Muscle of back (tissue), 11 donors: ENCODE data around the gene YY1. TPM values are rescaled to one million over a fixed set of nuclear protein-coding genes. Genes with fewer than 3 reads are reported as not detected.

Source experiments
- DNase-seq, 3 donors: peaks; one replicate each; pipeline versions ENCODE4 v3.0.0 to v3.0.0-alpha.2; 2013
- polyA plus RNA-seq, 10 donors: library from polyadenylated mRNA; unstranded; fragments of 120-200 nt; gene quantifications; one replicate each; pipeline ENCODE4 v1.2.1, GENCODE V29; 2013; ENCODE audit not compliant: insufficient read length in 10 of 10

The YY1 gene
- polyA plus RNA-seq, 10 donors, result 62.4 to 90.3 (median 75.2) TPM

DNA sequence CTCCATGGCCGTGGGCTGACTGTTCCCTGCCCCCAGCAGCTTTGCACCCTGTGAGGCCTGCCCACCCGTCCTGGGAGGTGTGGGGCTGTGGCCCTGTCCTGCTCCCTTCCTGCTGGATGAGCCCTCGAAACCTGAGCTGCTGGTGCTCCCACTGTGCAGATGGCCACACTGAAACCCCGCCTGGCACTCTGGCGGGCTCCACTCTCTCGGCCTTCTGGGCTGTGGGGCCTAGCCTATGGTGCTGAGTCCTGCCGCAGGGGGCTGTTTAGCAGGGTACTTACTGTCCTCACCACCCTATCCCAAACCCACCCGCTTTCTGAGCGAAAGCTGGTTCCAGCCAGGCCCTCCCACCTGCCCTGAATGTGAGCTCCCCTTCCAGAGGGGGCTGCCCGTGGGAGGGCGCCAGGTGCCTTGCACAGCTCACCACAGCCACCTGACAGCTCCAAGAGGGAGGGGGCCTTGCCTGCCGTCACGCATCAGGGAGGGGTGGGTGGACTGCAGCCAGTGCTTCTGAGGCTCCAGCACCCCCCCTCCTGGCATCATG, 91.5 kb downstream of the YY1 start:
- DNase-seq, result no peak

DNA sequence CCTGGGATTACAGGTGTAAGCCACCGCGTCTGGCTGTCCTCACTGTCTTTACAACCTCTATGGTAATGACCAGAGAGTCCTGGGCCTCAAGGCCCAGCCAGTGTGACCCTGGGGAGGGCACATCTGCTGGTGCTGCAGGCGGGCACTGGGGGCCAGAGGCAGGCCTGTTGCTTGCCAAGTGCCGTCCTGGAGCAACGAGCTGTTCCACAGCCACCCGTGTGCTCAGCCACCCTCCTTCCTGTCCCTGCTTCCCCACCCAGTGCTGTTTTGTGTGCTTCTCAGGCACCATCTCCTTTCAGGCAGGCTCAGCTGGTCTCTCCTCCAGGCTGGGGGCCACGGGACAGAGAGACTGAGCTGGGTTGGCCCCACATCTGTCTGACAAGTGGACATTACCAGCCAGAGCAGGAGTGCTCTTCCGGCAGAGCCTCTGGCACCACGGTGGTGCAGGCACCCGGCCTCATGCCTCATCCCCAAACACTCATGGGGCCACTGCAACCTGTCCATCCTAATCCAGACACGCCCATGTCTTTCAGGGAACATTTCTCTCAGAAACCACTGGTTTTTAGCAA, 93.2 kb downstream of the YY1 start:
- DNase-seq, result no peak

Other genes starting within 250 kb of the YY1 start
- 10 to 100 TPM; 51.3 to 84.3 (median 65.4) TPM for gene EVL, start 173.7 kb upstream of the YY1 start, polyA plus RNA-seq
- 1 to 10 TPM in 1 of 10 donors, under 1 TPM in 9; 0.17 to 1.2 (median 0.46) TPM for gene DEGS2, start 79.5 kb upstream of the YY1 start, polyA plus RNA-seq
- 10 to 100 TPM; 20.7 to 51.5 (median 25.0) TPM for gene SLC25A29, start 67.3 kb downstream of the YY1 start, polyA plus RNA-seq
- under 1 TPM in 2 of 10 donors, not detected in 8; 0.11 to 0.14 TPM for gene SLC25A47, start 84.2 kb downstream of the YY1 start, polyA plus RNA-seq
- 1 to 10 TPM; 3.9 to 7.0 (median 5.8) TPM for gene WDR25, start 137.3 kb downstream of the YY1 start, polyA plus RNA-seq